GM18505 (cell line): Measurements from ENCODE around the gene C17orf50.
"Not testable (repeated sequence)": the region's sequence is repeated elsewhere in the genome, so short reads cannot be mapped to it uniquely, and the experiment has no call there.

Experiments
- ATAC-seq: cut with Tn5 transposase; IDR thresholded peaks from one replicate; pipeline ENCODE4 v1.9.1; 2021; ENCODE audit not compliant: unreplicated experiment
- POLR2A ChIP-seq: IDR thresholded peaks from 4 replicates; pipeline ENCODE4 v1.6.1; 2011; ENCODE audit warnings: borderline replicate concordance; ENCODE audit not compliant: insufficient read depth, insufficient read length; ENCODE audit errors: extremely low read depth

Gene C17orf50

GRCh38 chr17:35742496-35742895 is 18.2 kb upstream of the C17orf50 start:
- no peak for ATAC-seq
- TF ChIP-seq POLR2A, result no peak

DNA sequence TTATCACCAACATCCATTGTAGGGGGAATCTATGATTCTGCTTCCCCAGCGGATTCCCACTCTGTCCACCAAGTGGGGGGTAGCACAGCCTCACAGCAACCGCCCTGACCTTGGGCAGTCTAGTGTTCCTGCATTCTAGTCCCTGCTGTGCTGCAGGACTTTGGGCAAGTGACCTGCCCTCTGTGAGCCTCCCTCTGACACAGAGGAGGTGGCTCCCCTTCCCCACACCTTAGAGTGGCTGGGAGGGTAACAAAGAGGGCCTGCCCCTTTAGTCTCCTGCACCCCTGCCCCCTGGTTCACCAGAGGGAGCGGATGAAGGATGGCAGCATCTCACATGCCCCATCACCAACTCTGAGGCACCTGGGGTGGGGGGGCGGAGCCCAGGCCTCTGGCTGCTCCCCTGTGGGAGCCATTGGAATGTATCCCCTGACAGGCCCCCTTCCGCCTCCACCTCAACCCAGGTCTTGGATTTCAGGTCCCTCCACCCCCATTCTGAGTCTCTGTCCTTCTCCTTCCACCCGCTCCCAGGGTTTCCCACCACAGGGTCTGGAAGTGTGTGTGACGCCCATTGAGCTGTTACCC is 17.7 kb upstream of the C17orf50 start:
- no peak for TF ChIP-seq POLR2A
- no peak for ATAC-seq

- no peak for TF ChIP-seq POLR2A
- no peak for ATAC-seq
Observed at GRCh38 chr17:35743626-35744328, 16.9 kb upstream of the C17orf50 start.

DNA sequence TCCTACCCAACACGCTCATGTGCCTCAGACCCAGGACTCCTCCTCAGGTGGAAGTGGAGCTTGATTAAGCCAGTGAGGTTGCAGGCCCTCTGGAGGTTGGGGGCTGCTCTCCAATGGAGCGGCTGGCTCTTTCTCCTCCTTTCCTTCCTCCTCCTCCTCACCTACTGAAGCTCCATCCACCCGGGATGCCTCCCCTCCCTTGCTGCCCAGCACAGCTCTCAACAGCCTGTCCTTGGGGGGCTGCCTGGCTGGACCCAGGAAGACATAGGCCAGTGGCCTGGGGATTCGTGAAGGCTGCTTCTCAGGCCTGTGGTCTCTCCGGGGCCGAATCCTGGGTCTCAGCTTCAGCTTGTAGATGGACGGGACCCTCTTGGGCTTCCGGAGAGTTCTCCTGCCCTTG is 15.9 kb upstream of the C17orf50 start:
- TF ChIP-seq POLR2A, result no peak
- ATAC-seq, result no peak

GRCh38 chr17:35745246-35745645 is 15.4 kb upstream of the C17orf50 start:
- no peak for ATAC-seq

DNA sequence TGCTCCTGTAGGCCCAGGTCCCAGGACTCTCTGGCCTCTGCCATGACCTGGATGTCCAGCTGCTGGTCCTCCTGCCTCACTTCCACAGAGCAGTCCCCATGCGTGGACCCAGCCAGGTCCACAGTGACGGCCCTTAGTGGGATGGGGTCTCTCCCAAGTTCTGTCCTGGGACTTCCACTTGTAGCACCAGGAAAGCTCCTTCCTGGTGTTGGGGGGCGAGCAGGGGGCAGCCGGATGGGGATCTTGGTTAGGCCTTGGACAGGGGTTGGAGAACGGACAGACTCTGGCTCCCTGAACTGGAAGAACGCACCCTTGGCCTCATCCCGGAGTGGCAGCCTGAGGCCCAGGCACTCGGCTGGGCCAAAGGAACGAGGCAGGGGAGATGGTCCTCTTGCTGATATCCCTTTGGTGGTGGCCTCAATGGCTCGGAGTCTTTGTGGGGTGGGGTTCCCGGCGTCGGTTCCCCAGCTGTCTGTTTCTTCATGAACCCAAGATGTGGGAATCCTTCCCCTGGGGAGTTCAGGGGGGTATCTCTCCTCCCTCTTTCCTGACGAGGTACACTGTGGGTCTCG is 14.9 kb upstream of the C17orf50 start:
- ATAC-seq, result no peak
- TF ChIP-seq POLR2A, result no peak

More at GRCh38 chr17:35745246-35745645, 15.4 kb upstream of the C17orf50 start:
- TF ChIP-seq POLR2A, result no peak

GRCh38 chr17:35747540-35748017 is 13.1 kb upstream of the C17orf50 start:
- no peak for TF ChIP-seq POLR2A
- ATAC-seq, result no peak

DNA sequence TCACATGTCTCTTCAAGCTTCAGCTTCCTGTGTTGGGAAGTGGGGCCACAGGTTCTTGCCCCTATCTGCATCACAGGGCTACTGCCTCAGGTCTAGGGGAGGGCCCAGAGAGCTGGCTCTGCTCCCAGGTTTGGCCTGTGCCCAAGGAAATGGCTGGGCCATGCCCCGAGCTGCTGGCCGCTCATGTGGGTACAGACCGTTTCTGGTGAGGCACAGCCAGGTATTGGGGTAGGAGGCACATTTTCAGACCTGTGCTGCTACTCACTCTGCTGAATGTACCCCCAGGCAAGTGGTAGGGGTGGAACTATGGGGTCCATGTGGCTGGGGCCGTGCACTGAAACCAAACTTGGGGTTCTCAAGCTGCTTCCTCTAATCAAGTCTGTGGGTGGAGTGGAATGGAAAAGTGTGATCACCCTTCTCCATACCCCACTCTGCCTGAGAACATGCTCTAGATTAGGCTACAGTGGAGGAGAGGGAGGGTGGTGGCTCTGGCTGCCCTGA is 12.3 kb upstream of the C17orf50 start:
- no peak for ATAC-seq

DNA sequence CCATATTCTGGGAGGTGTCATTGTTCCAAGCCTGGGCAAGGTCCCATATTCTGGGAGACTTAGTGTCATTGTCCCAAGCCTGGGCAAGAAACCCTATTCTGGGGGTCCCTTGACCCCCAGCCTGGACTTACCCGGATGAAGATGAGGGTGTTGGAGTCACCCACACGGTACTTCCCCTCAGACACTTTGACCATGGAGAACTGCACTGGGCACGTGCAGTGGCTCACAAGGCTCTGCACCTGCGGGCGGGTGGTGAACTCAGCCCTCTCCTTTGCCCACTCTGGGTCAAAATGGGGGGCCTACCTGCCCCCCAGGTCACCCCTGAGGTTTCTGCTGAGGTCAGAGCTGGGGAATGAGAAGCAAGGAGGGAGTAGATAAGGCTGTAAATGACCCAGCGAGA is 11.7 kb upstream of the C17orf50 start:
- no peak for TF ChIP-seq POLR2A
- ATAC-seq, result no peak

More for the DNA sequence above, 12.3 kb upstream of the C17orf50 start:
- TF ChIP-seq POLR2A, result no peak

DNA sequence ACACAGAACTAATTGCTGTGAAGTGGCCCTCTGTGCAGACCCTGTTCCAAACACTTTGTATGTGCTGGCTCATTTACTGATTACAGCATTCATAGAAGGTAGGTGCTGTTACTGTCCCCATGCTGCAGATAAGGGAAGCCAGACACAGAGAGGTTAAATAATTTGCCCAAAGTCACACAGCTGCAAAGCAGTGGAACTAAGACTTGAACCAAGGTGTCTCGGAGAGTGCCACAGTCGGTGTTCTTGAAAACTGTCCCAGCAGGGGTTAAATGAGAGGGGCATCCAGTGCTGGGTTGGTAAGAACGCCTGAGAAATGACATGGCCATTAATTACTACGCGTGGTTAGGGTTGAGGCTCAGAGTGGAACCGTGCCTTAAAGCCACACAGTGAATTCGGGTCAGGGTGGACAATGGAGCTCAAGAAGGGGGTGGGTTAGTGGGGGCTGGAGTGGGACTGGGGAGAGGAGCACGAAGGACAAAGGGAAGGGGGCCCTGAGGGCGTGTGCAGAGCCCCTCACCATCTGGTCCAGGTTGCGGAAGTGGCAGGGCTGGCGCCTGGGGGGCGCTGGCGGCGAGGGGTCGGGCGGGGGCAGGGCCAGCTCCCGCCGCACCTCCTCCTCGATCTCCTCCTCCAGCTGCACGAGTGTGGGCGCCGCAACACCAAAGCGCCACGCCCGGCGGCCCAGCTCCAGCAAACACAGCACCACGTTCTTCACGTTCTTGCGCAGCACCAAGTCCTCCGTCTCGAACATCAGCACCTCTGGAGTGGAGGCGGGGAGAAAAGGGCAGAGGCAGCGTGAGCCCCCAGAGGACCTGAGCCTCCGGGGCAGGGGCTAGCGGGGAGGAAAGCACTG is 10.9 kb upstream of the C17orf50 start:
- TF ChIP-seq POLR2A, result no peak
- no peak for ATAC-seq

DNA sequence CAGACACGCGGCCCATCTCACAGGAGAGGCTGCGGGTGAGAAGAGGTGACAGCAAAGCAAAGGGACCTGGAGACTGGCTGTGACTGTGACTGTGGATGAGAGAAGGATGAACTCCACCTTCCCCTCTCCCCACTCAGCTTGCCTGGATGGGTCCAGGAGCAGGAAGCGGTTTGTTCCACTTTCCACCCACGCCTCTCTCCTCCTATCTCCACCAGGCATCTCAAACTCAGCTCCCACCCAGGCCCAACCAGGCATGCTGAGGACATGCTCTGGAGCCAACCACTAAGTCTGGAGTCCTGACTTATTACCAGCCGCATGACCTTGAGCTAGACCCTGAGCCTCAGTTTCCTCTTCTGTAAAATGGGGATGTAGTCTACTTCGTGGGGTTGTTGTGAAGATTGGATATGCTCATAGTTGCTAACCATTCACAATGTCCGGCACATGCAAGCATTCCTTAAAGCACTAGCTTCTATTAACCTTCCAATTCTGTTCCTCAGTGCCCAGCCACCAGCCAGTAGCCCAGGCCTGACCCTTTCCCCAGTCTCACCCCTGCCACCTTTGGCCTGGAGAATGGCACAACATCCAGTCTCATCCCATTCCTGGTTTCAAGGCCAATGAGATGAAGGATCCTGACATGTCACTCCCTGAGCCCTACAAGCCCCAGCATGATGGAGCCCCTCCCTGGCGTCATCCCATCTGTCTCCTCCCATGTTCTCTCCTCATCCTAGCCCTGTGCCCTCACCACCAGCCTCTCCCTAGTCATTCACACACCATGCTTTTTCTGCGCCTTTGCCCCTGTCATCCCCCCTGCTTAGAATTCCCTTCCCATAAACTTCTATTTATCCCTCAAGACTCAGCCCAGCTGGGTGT is 9.9 kb upstream of the C17orf50 start:
- no peak for TF ChIP-seq POLR2A
- no peak for ATAC-seq

DNA sequence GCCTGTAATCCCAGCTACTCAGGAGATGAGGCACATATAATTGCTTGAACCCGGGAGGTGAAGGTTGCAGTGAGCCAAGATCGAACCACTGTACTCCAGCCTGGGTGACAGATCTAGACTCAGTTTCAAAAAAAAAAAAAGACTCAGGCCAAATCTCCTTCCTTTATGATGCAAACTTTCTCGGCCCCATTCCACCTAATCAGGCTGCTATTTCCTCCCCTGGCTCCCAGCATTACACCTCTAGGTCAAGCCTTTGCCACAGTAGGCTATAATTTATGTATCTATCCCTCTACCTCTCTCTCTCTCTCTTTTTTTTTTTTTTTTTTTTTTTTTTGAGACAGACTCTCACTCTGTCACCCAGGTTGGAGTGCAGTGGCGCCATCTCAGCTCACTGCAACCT is 9.1 kb upstream of the C17orf50 start:
- ATAC-seq, result not testable (repeated sequence)

- TF ChIP-seq POLR2A, result no peak
- no peak for ATAC-seq
Observed at GRCh38 chr17:35752471-35752870, 8.2 kb upstream of the C17orf50 start.
